Measurements from ENCODE around the gene FKBP15. TPM values are rescaled to one million over a fixed set of nuclear protein-coding genes. Genes with fewer than 3 reads are reported as not detected.
"Not testable (repeated sequence)": the region's sequence is repeated elsewhere in the genome, so short reads cannot be mapped to it uniquely, and the experiment has no call there.

The FKBP15 gene
- total RNA-seq, 2 donors from 2014 or later: 25.5 to 29.7 TPM

GRCh38 chr9:113238859-113239232, 17.8 kb upstream of the FKBP15 start:
- intact Hi-C loops (cut with DNase I): no loop called here
- no peak for DNase-seq (ENCODE audit: low spot score)

- intact Hi-C loops (cut with DNase I): no loop called here
- DNase-seq (ENCODE audit: low spot score): no peak
These were observed 17.3 kb upstream of the FKBP15 start for GRCh38 chr9:113238202-113238858.

- intact Hi-C loops (cut with DNase I): no loop called here
- no peak for DNase-seq (ENCODE audit: low spot score)
These were observed 15.9 kb upstream of the FKBP15 start for GRCh38 chr9:113237026-113237425.

GRCh38 chr9:113235701-113236255, 14.7 kb upstream of the FKBP15 start:
- intact Hi-C loops (cut with DNase I); DNase-seq (ENCODE audit: low spot score): not testable (repeated sequence)

- intact Hi-C loops (cut with DNase I): no loop called here
- no peak for DNase-seq (ENCODE audit: low spot score)
These were observed 10.6 kb upstream of the FKBP15 start for GRCh38 chr9:113231701-113232100.

GRCh38 chr9:113228130-113228665, 7.1 kb upstream of the FKBP15 start:
- intact Hi-C loops (cut with DNase I): no loop called here
- DNase-seq (ENCODE audit: low spot score): no peak

GRCh38 chr9:113227436-113227835, 6.4 kb upstream of the FKBP15 start:
- no peak for DNase-seq (ENCODE audit: low spot score)
- intact Hi-C loops (cut with DNase I): no loop called here

GRCh38 chr9:113223963-113224362, 2.9 kb upstream of the FKBP15 start:
- intact Hi-C loops (cut with DNase I): no loop called here
- no peak for DNase-seq (ENCODE audit: low spot score)

GRCh38 chr9:113222482-113222841, 1.4 kb upstream of the FKBP15 start:
- intact Hi-C loops (cut with DNase I): no loop called here
- no peak for DNase-seq (ENCODE audit: low spot score)

- intact Hi-C loops (cut with DNase I): no loop called here
- no peak for DNase-seq (ENCODE audit: low spot score)
These were observed 864 bp upstream of the FKBP15 start for GRCh38 chr9:113221800-113222481.

GRCh38 chr9:113220467-113221002, 542 bp downstream of the FKBP15 start:
- no peak for DNase-seq (ENCODE audit: low spot score)
- intact Hi-C loops (cut with DNase I): no loop called here

GRCh38 chr9:113219969-113220368, 1.1 kb downstream of the FKBP15 start:
- no peak for DNase-seq (ENCODE audit: low spot score)
- intact Hi-C loops (cut with DNase I): no loop called here

- intact Hi-C loops (cut with DNase I): no loop called here
- DNase-seq (ENCODE audit: low spot score): no peak
These were observed 1.7 kb downstream of the FKBP15 start for GRCh38 chr9:113219186-113219936.

- intact Hi-C loops (cut with DNase I): no loop called here
- DNase-seq (ENCODE audit: low spot score): no peak
These were observed 4.7 kb downstream of the FKBP15 start for GRCh38 chr9:113216406-113216805.

GRCh38 chr9:113215132-113215531, 5.9 kb downstream of the FKBP15 start:
- intact Hi-C loops (cut with DNase I): no loop called here
- no peak for DNase-seq (ENCODE audit: low spot score)

GRCh38 chr9:113210815-113211214, 10.3 kb downstream of the FKBP15 start:
- intact Hi-C loops (cut with DNase I): no loop called here
- DNase-seq (ENCODE audit: low spot score): no peak

- DNase-seq (ENCODE audit: low spot score): no peak
- intact Hi-C loops (cut with DNase I): no loop called here
These were observed 15.2 kb downstream of the FKBP15 start for GRCh38 chr9:113205861-113206260.

GRCh38 chr9:113205432-113205831, 15.6 kb downstream of the FKBP15 start:
- intact Hi-C loops (cut with DNase I): no loop called here
- DNase-seq (ENCODE audit: low spot score): no peak

- intact Hi-C loops (cut with DNase I): no loop called here
- DNase-seq (ENCODE audit: low spot score): no peak
These were observed 21.3 kb downstream of the FKBP15 start for GRCh38 chr9:113199683-113200329.

Measured in posterior vena cava (tissue), 2 donors.